ENCODE data around the gene ILF2.

The ILF2 gene

GRCh38 chr1:153639280-153639679 is 31.5 kb downstream of the ILF2 start:
- H3K4me2 ChIP-seq (ENCODE audit: low read length): no peak overlapping the region
- H3K27ac ChIP-seq: no peak overlapping the region
- no peaks in the 10 kb centered on the region for H3K27me3 ChIP-seq (ENCODE audit: control insufficient read depth, insufficient read depth, low read length)
- TF ChIP-seq, protein P1, sequence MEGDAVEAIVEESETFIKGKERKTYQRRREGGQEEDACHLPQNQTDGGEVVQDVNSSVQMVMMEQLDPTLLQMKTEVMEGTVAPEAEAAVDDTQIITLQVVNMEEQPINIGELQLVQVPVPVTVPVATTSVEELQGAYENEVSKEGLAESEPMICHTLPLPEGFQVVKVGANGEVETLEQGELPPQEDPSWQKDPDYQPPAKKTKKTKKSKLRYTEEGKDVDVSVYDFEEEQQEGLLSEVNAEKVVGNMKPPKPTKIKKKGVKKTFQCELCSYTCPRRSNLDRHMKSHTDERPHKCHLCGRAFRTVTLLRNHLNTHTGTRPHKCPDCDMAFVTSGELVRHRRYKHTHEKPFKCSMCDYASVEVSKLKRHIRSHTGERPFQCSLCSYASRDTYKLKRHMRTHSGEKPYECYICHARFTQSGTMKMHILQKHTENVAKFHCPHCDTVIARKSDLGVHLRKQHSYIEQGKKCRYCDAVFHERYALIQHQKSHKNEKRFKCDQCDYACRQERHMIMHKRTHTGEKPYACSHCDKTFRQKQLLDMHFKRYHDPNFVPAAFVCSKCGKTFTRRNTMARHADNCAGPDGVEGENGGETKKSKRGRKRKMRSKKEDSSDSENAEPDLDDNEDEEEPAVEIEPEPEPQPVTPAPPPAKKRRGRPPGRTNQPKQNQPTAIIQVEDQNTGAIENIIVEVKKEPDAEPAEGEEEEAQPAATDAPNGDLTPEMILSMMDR (IDR thresholded peaks at IDR 0.05): no peak
- no peaks in the 10 kb centered on the region for H3K9me3 ChIP-seq (ENCODE audit: control insufficient read depth, low read length)
- H3K79me2 ChIP-seq: peaks cover 7% of the 10 kb centered on the region
- no peak overlapping the region for H2AFZ ChIP-seq
- H3K4me3 ChIP-seq (ENCODE audit: low read depth, low read length): no peak overlapping the region
- H3K36me3 ChIP-seq (ENCODE audit: control insufficient read depth, insufficient read depth, low read length): no peaks in the 10 kb centered on the region
- H3K4me1 ChIP-seq: no peaks in the 10 kb centered on the region
- no peak overlapping the region for H3K9ac ChIP-seq

- Histone ChIP-seq H2AFZ (no peak overlapping the region), H3K4me1 (no peaks in the 10 kb centered on the region), H3K36me3 (ENCODE audit: control insufficient read depth, insufficient read depth, low read length) (no peaks in the 10 kb centered on the region), H3K9ac (no peak overlapping the region), H3K4me2 (ENCODE audit: low read length) (no peak overlapping the region), H3K4me3 (ENCODE audit: low read depth, low read length) (no peak overlapping the region), H3K27me3 (ENCODE audit: control insufficient read depth, insufficient read depth, low read length) (no peaks in the 10 kb centered on the region), H3K79me2 (peaks cover 7% of the 10 kb centered on the region), H3K9me3 (ENCODE audit: control insufficient read depth, low read length) (no peaks in the 10 kb centered on the region), H3K27ac (no peak overlapping the region)
- TF ChIP-seq, protein P1 (IDR thresholded peaks at IDR 0.05): no peak
Measured at GRCh38 chr1:153638261-153638660, 32.5 kb downstream of the ILF2 start.

- Histone ChIP-seq H3K79me2 (peaks cover 7% of the 10 kb centered on the region), H3K4me3 (ENCODE audit: low read depth, low read length) (no peak overlapping the region), H3K4me2 (ENCODE audit: low read length) (no peak overlapping the region), H3K9me3 (ENCODE audit: control insufficient read depth, low read length) (no peaks in the 10 kb centered on the region), H3K27ac (no peak overlapping the region), H3K4me1 (no peaks in the 10 kb centered on the region), H3K9ac (no peak overlapping the region), H2AFZ (no peak overlapping the region), H3K36me3 (ENCODE audit: control insufficient read depth, insufficient read depth, low read length) (no peaks in the 10 kb centered on the region), H3K27me3 (ENCODE audit: control insufficient read depth, insufficient read depth, low read length) (no peaks in the 10 kb centered on the region)
- TF ChIP-seq, protein P1 (IDR thresholded peaks at IDR 0.05): no peak
Measured at GRCh38 chr1:153636312-153636711, 34.5 kb downstream of the ILF2 start.

- Histone ChIP-seq H3K79me2 (peaks cover 7% of the 10 kb centered on the region), H3K9me3 (ENCODE audit: control insufficient read depth, low read length) (no peaks in the 10 kb centered on the region), H3K9ac (no peak overlapping the region), H3K4me1 (no peaks in the 10 kb centered on the region), H3K36me3 (ENCODE audit: control insufficient read depth, insufficient read depth, low read length) (no peaks in the 10 kb centered on the region), H2AFZ (no peak overlapping the region), H3K4me3 (ENCODE audit: low read depth, low read length) (no peak overlapping the region), H3K4me2 (ENCODE audit: low read length) (no peak overlapping the region), H3K27me3 (ENCODE audit: control insufficient read depth, insufficient read depth, low read length) (no peaks in the 10 kb centered on the region), H3K27ac (no peak overlapping the region)
- TF ChIP-seq, protein P1 (IDR thresholded peaks at IDR 0.05): no peak
Measured at GRCh38 chr1:153635872-153636271, 34.9 kb downstream of the ILF2 start.

Data from parathyroid adenoma (tissue), 2 donors.